ENCODE data around the gene IFNAR1.

GRCh38 chr21:33286076-33286475 lies 38.7 kb upstream of the IFNAR1 start:
- no peak for TF ChIP-seq ZBTB33 (CRISPR knock-in tag; IDR thresholded peaks at IDR 0.05)
- TF ChIP-seq LEF1 (IDR thresholded peaks at IDR 0.05) = no peak
- TF ChIP-seq SOX6 (IDR thresholded peaks at IDR 0.05) = no peak
- no peak for TF ChIP-seq RAD21 (CRISPR knock-in tag; conservative IDR thresholded peaks at IDR 0.05 in 1 of 2, IDR thresholded peaks at IDR 0.05 in 1 of 2)
- no peak for TF ChIP-seq USF1 (CRISPR knock-in tag; IDR thresholded peaks at IDR 0.05)
- no peak for TF ChIP-seq GABPB2 (CRISPR knock-in tag; conservative IDR thresholded peaks at IDR 0.05)
- TF ChIP-seq MYC (IDR thresholded peaks at IDR 0.05; ENCODE audit: low read depth, low read length) = no peak
- TF ChIP-seq MYC (CRISPR knock-in tag; IDR thresholded peaks at IDR 0.05; ENCODE audit: borderline replicate concordance, low read depth) = no peak
- no peak for TF ChIP-seq TGIF2 (CRISPR knock-in tag; IDR thresholded peaks at IDR 0.05)
- TF ChIP-seq KDM4B (IDR thresholded peaks at IDR 0.05; ENCODE audit: borderline replicate concordance in 2 of 2, low read depth in 1 of 2) = no peak
- no peak for TF ChIP-seq ZNF347 (CRISPR knock-in tag; IDR thresholded peaks at IDR 0.05; ENCODE audit: low read depth)
- no peak for TF ChIP-seq CTCF (IDR thresholded peaks at IDR 0.05 in 2 of 3, conservative IDR thresholded peaks at IDR 0.05 in 1 of 3; ENCODE audit: insufficient read depth in 2 of 3, low read depth in 1 of 3, low read length in 3 of 3)
- no peak for TF ChIP-seq ARID1B (IDR thresholded peaks at IDR 0.05)
